WERI-Rb-1 (cell line): ENCODE data around the gene ZNF592.

Source experiments
- DNase-seq: peaks from one replicate; pipeline ENCODE4 v3.0.0-alpha.2; 2020
- H3K27ac ChIP-seq: fragments of 250-450 bp; sonication (Bioruptor Pico); 2 replicates; pipeline ENCODE4 v1.5.1; 2020; ENCODE audit warnings: mild to moderate bottlenecking, moderate library complexity
- H3K27me3 ChIP-seq: fragments of 250-450 bp; sonication (Bioruptor Pico); 2 replicates; pipeline ENCODE4 v1.5.1; 2021; ENCODE audit warnings: mild to moderate bottlenecking, low read depth, moderate library complexity; ENCODE audit not compliant: insufficient read depth, severe bottlenecking
- H3K36me3 ChIP-seq: fragments of 250-450 bp; sonication (Bioruptor Pico); 2 replicates; pipeline ENCODE4 v1.5.1; 2020; ENCODE audit warnings: mild to moderate bottlenecking, moderate library complexity
- H3K4me3 ChIP-seq: 2 replicates; pipeline ENCODE4 v1.5.1; 2011; ENCODE audit warnings: low read depth, mild to moderate bottlenecking, control low read depth, low read length
- H3K9me3 ChIP-seq: fragments of 250-450 bp; sonication (Bioruptor Pico); 2 replicates; pipeline ENCODE4 v1.5.1; 2021; ENCODE audit warnings: mild to moderate bottlenecking, moderate library complexity; ENCODE audit not compliant: severe bottlenecking
- TF ChIP-seq, protein P1 (sequence below): IDR thresholded peaks from 2 replicates; pipeline ENCODE4 v1.5.1; 2011; ENCODE audit warnings: low read depth, mild to moderate bottlenecking, control low read depth, inconsistent platforms, low read length

Gene ZNF592

DNA sequence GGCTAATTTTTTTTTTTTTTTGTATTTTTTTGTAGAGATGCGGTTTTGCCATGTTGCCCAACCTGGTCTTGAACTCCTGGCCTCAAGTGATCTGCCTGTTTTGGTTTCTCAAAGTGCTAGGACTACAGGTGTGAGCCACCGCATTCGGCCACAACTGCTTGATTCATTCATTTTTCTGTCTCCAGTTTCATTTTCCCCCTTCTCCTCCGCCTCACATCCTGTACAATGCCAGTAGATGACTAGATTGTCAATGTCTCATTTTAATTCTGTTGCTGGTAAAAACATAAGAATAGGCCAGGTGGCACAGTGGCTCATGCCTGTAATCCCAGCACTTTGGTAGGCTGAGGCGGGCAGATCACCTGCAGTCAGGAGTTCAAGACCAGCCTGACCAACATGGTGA lies 12.0 kb upstream of the ZNF592 start:
- DNase-seq = no peak
- Histone ChIP-seq H3K4me3 (no peak overlapping the region), H3K27ac (no peak overlapping the region), H3K36me3 (no peaks in the 10 kb centered on the region), H3K27me3 (no peaks in the 10 kb centered on the region), H3K9me3 (no peaks in the 10 kb centered on the region)
- TF ChIP-seq, protein P1, sequence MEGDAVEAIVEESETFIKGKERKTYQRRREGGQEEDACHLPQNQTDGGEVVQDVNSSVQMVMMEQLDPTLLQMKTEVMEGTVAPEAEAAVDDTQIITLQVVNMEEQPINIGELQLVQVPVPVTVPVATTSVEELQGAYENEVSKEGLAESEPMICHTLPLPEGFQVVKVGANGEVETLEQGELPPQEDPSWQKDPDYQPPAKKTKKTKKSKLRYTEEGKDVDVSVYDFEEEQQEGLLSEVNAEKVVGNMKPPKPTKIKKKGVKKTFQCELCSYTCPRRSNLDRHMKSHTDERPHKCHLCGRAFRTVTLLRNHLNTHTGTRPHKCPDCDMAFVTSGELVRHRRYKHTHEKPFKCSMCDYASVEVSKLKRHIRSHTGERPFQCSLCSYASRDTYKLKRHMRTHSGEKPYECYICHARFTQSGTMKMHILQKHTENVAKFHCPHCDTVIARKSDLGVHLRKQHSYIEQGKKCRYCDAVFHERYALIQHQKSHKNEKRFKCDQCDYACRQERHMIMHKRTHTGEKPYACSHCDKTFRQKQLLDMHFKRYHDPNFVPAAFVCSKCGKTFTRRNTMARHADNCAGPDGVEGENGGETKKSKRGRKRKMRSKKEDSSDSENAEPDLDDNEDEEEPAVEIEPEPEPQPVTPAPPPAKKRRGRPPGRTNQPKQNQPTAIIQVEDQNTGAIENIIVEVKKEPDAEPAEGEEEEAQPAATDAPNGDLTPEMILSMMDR = no peak

DNA sequence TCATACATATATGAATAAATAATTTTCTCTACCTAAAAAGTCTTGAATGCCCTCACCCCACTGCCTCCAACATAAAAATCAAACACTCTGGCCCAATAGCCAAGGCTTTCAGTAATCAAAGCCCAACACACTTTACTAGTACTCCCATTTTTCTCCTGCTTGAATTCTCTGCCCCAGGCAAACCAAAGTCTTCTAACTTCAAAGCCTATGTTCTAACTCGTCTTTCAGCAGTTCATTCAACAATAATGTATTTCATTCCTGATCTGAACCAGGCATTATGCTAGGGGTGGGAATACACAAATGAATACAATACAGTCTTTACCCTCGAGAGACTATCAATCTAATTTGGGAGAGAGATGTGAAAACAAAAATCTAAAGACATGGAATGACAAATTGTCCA lies 11.4 kb upstream of the ZNF592 start:
- TF ChIP-seq, protein P1 = no peak

DNA sequence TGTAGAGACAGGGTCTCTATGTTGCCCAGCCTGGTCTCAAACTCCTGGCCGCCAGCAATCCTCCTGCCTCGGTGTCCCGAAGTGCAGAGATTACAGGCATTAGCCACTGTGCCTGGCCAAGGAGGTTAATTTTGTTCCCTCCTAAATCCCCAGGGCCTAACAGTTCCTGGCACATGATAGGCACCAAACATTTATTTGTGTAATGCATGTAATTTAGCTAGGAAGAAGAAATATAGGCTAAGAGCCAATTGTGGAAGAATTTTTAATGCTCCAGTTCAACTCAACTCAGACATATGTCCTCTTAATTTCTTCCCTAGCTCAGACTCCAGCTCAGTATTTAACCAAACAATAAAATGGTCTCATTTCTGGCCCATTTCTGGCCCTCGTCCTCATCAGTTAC lies 7.7 kb upstream of the ZNF592 start:
- Histone ChIP-seq H3K9me3 (no peaks in the 10 kb centered on the region), H3K27me3 (no peaks in the 10 kb centered on the region), H3K27ac (no peak overlapping the region), H3K4me3 (no peak overlapping the region), H3K36me3 (no peaks in the 10 kb centered on the region)
- TF ChIP-seq, protein P1 = no peak
- DNase-seq = no peak

More for the DNA sequence above, 11.4 kb upstream of the ZNF592 start:
- Histone ChIP-seq H3K36me3 (no peaks in the 10 kb centered on the region), H3K27me3 (no peaks in the 10 kb centered on the region), H3K9me3 (no peaks in the 10 kb centered on the region), H3K27ac (no peak overlapping the region), H3K4me3 (no peak overlapping the region)
- no peak for DNase-seq

DNA sequence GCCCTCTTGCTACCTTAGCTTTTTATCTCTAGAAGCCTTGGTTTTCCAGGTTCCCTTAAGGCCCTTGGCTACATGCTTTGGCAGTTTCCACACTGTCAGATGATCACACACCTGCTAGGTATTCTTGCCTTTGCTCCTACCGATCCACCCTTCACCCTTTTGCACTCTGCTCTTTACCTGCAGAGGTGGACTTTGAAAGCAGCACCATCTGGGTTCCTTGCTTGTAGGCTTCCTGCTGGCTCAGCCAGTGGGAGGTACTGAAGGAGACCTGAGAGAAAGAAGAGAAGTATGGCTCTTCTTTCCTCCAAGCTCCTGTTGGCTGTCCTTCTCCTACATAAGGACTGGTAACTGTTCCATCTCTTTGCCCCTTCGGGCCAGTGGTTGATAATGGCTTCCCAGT lies 7.3 kb upstream of the ZNF592 start:
- H3K4me3 ChIP-seq = no peak overlapping the region
- H3K36me3 ChIP-seq = no peaks in the 10 kb centered on the region
- H3K27ac ChIP-seq = no peak overlapping the region
- H3K9me3 ChIP-seq = no peaks in the 10 kb centered on the region
- no peak for DNase-seq
- TF ChIP-seq, protein P1 = no peak
- no peaks in the 10 kb centered on the region for H3K27me3 ChIP-seq

DNA sequence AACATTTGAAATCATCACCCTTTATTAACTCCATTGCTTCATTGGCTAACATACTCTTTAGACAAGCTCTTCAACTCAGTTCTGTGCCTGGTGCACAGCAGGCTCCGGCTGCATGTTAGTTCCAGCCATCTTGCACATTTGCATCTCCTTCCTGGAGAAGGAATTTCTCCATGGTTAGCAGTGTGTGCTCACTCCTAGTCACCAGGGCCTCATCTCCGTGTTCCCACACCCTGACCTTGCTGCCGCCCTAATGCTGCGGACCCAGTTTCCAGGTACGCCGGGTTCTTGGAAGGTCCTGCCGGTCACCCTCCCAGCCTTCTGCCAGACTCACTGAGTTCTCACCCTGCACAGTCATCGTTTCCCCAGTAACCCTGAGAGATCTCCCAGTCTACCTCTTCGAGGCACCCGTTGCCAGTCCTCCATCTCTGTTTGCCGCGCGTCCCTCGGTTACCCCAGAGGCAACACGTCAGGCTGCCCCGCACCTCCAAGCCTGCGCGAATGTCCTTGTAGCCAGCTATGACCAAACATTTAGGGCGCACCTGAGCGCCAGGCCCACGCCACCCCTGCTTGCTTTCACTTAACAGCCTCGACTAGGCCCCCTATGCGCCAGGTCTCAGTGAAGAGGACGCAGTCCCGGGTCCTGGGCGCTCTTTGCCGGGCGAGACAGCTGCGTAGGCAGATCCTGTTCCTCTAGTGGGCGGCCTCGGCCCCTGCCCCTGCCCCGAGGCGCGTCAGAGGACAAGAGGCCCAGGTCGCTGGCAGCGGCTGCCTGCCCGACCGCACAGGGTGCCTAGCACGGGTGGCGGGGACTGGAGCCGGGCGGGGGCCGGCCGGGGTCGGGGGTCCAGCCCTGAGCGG lies 747 bp upstream of the ZNF592 start:
- no peaks in the 10 kb centered on the region for H3K27me3 ChIP-seq
- H3K9me3 ChIP-seq = no peaks in the 10 kb centered on the region
- DNase-seq = peak; percentile 74
- peak overlapping the region; percentile 57 for H3K4me3 ChIP-seq
- H3K27ac ChIP-seq = peak overlapping the region; percentile 88
- TF ChIP-seq, protein P1 = no peak
- H3K36me3 ChIP-seq = peaks cover 14% of the 10 kb centered on the region
